Eye (tissue), 1 donor: ENCODE measurements around the gene TP73.
"Not testable (repeated sequence)": the region's sequence is repeated elsewhere in the genome, so short reads cannot be mapped to it uniquely, and the experiment has no call there.

Source experiments
- DNase-seq: peaks from one replicate; pipeline ENCODE4 v3.0.0-alpha.2; 2015

TP73 gene

DNA sequence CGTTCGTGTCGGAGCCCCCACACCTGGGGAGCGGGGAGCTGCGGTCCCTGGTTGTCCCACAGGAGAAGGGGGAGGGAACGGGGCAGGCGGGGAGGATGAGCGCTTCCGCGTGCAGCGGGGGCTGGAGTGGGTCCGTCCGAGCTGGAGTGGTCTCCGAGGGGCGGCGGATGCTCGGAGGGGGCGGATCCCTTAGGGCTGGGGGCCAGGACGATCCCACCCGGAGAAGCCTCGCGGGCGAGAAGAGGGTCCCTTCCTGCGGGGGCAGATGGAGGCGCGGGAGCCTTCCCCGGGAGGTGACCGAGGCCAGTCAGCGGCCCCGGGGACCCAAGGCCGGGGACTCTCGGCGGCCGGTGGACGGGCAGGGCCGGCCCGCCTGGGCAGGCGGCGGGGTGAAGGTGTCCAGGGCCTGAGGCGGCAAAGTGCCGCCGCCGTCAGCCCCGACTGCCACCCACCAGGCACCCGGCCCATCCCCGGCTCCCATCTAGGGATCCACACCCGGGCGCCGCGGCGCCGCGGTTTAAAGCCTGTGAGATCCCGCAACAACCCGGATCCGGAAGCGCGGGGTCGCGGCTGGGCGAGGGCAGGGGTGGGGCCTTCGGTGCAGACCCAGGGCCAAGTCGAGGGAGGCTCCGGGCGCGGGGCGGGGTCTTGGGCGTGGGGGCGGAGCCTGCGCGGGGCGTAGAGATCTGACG is 94.7 kb downstream of the TP73 start:
- DNase-seq: peak; percentile 92

DNA sequence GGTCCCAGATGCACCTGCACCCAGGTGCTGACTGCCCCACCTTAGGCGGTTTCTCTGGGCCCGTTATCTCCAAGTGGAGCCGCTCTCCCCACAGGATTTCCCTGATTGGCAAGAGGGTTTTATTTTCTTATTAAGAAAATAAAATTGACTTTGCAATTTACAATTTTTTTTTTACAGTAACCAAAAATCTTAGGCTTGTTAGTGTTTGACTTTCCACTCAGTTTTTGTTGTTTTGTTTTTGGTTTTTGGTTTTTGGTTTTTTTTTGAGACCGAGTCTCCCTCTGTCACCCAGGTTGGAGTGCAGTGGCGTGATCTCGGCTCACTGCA is 95.2 kb downstream of the TP73 start:
- no peak for DNase-seq

DNA sequence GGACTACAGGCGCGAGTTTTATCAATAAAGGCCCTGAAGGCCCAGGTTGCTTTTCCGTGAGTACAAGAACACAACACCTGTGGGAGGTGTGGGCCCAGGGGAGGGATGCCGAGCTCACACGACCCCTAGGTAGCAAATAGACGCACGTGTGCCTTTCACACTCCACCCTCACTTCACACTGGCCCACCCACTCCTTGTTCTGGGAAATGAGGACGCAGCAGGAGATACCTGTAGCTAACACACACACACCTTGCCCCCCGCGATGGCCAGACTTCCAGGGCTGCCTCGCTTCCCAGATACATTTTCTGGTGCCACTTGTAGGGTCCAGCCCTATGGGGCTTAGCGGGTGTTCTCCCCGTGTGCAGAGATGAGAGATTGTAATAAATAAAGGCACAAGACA is 95.6 kb downstream of the TP73 start:
- DNase-seq: no peak

DNA sequence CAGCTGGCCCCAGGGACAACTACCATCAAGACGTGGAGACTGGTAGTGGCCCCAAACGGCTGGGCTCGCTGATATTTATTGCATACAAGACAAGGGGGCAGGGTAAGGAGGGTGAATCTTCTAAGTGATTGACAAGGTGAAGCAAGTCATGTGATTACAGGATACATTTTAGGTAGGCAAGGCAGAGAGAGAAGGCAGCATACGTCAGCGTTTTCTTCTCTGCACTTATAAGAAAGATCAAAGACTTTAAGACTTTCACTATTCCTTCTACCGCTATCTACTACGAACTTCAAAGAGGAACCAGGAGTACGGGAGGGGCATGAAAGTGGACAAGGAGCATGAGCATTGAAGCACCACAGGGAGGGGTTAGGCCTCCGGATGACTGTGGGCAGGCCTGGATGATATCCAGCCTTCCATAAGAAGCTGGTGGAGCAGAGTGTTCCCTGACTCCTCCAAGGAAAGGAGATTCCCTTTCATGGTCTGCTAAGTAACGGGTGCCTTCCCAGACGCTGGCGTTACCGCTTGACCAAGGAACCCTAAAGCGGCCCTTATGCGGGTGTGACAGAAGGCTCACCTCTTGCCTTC is 96.1 kb downstream of the TP73 start:
- not testable (repeated sequence) for DNase-seq

DNA sequence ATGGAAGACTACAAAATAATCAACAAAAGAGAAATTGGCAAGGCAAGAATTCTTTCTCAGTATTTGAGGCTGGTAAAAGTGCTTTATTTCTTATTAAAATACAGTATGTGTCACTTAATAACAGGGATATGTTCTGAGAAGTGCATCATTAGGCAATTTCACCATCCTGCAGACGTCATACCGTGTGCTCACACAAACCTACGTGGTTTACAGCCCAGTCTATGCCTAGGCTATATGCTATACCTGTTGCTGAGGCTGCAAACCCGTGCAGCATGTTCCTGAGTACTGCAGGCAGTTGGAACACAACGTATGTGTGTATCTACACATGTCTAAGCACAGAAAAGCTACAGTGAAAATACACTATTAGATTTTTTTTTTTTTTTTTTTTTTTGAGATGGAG is 97.2 kb downstream of the TP73 start:
- no peak for DNase-seq

DNA sequence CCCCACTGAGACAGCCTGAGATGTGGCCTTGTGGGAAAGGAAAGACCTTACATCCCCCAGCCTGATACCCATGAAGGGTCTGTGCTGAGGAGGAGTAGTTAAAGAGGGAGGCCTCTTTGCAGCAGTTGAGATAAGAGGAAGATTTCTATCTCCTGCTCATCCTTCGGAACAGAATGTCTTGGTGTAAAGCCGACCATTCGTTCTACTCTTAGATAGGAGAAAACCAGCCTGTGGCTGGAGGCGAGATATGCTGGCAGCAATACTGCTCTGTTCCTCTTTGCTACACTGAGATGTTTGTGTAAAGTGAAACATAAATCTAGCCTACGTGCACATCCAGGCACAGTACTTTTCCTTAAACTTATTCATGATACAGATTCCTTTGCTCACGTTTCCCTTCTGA is 98.4 kb downstream of the TP73 start:
- no peak for DNase-seq

DNA sequence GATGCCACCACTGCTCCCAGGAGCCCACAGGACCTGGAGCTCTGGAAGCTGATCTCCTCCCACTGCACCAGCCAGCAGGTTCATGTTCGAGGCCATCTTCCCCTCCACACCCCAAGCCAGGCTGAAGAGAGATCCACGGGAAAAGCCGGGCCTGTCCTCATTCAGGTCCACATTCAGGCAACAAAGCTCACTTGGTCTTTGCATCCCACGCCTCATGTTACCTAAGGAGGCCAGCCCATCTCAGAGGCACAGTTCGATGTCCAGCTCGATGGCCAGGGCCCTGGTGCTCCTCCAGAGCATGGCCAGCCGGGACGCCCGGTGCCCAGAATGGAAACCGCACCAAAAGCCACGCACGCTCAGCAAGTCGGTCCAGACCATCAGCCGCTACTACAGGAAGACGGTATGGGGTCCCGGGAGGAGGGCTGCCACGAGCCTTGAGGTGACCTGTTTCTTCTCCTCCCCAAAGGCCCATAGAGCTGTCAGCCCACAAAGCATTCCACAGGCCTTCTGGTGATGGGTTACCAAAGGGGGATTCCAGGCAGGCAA is 100.2 kb downstream of the TP73 start, which contains the start of gene CCDC27:
Gene CCDC27, plus strand, starts transcription at position 51 of the 546 bp plus-strand sequence. Its CDS starts 32 bp downstream, at position 83.
- no peak for DNase-seq

DNA sequence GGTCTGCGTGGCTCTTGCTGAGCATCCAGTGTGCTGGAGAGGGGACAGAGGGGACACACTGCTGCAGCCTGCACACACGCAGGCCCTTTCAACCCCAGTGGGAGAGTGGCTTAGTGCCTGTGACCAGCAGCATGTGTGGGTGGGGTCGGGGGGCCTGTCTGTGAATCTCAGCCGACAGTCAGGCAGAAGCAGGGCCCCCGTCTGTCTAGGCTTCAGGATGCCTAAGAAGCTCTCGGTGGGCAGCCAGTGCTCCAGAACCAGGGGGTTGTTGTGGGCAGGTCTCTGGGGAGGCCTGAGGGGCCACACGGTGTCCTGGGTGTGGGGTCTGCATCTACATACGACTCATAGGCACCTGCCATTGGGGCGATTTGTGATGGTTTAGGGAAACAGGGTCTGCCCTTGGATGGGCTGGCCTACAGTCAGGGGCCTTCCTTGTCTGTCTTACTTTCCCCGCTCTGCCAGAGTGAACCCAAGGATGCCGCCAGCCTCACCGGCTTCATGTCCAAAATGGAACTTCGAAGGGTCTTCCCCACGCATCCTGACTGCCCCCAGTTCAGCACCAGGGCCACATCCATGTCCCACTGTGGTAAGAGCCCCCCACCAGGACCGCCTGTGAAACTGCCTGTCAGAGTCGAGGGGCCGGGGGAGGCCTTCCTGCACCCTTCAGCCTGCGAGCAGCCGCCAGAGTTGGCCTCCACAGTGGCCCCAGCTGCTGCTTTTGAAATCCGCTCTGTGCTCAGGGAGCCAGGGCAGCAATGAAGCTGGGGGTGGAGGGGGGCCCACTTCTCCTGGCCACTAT is 101.5 kb downstream of the TP73 start:
- DNase-seq: no peak

DNA sequence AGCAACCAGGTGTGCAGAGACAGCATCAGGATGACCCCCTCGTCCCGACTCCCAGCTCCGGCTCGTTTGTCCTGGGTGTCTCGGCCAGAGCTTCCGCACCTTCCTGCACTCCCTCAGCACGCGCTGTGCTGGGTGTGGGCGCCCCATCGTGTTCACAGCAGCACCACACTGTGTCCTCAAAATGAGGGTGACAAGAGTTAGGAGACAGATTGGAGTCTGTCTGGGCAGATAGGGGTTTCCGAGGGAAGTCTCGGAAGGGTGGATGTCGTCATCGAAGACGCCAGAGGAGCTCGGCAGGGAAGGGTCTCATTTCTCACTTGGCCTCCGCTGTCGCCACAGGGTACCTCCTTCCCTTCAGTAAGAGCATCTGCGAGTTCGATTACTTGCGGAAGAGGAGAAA is 104.1 kb downstream of the TP73 start:
- DNase-seq: no peak

DNA sequence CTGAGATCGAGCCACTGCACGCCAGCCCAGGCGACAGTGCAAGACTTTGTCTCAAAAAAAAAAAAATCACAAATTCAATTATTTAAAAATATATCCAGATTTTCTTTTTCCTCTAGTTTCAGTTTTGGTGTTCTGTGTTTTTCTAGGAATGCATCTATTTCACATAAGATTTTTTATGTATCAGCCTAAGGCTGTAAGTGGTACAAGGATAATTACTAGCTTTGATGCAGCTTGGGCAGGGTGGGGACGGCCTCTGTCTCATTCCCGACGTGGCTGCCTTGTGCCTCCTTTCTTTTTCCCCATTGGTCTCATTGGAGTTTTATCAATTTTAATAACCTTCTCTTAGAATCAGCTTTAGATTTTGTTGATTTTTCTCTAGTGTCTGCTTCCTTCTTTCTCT is 106.8 kb downstream of the TP73 start:
- no peak for DNase-seq

DNA sequence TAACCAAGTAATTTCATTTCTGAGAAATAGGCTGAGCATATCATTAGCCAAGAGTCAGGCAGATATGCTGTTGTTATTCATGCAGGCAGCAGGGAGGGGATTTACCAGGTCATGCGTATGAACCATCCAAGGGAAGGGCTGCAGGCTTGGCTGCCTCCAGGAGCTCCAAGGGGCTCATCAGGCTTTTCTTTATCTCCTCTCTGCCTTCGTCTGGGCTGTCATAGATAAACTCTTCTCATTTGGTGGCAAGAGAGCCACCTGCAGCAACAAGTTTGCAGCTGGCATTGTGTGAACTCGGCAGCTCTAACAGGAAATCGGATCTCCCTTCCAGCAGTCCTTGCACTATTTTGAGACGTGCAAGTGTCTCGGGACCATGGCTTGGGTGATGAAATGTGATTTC is 107.5 kb downstream of the TP73 start:
- no peak for DNase-seq

DNA sequence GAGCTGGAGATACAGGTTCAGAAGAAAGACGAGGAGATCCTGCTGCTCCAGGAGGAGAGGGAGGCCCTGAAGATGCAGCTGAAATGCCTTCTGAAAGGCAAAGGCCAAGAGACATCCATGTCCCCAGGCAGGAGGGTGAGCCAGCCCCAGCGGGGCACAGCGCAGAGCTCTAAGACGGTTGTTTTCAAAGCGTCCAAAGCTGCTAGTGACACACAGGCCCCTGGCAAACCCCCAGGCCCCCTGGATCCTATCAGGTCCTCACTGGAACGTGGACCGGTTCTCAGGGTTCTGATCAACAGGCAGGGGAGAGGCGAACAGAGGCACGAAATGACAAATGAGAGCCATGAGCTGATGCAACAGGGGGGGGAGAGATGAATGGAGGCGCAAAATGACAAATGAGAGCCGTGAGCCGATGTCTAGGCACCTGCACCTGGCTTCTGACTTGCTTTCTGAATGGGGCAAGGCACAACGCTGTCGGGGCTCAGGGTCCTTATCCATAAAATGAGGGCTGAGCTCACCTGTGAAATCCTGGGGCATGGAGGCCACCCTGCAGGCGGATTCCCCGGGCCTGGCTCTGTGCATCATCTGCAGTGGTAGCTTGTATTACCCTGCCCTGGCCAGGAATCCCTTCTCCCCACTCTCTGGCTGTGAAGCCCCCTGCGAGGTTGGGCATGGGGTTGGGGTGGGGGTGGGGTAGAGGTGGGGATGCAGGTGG is 109.1 kb downstream of the TP73 start:
- no peak for DNase-seq

DNA sequence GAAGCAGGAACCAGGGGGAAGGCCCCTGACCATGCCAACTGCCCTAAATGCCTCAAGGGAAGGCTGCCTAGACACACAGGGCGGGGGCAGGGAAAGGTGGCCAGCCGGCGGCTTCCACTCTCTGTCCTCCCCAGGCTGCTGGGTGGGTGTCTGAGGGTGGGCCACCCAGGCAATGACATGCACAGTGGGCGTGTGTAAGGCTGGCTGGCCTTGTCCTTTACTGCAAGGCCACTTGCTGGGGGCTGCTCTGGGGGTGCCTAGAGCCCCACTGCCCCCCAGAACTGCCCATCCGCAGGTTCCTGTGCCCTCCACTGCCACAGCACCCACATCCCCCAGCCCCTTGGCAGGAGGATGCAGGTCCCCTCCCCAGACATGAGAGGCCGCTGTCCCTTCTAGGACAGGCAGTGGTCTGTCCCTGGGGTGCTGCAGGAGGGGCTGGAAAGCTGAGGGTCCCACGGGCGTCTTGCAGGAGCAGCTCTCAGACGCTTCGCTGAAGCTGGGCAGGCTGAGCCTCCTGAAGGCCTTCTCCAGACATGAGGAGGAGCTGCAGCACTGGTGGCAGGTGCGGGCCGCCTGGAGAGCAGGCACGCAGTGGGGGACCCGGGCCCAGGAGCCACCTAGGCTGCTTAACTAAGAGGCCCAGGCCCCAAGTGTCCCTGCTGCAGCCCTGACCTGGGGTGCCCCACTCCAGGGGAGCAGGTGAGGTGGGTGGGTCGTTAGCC is 110.0 kb downstream of the TP73 start:
- DNase-seq: no peak

DNA sequence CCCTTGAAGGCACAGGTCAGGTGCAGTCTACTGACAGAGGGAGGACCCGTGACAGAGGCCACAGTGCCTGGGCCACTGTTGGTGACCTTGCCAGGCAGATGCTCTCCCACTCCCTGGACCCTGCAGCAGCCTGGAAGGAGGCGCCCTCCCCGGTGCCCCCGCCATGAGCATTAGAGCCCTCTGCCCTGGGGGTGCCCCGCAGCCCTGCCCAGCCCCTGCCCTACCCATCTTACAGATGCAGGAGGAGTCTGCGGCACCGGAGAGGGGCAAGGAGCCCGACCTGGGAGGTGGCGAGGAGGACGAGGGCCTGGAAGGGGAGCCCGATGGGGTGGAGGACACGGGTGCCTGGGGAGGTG is 110.5 kb downstream of the TP73 start:
- no peak for DNase-seq

DNA sequence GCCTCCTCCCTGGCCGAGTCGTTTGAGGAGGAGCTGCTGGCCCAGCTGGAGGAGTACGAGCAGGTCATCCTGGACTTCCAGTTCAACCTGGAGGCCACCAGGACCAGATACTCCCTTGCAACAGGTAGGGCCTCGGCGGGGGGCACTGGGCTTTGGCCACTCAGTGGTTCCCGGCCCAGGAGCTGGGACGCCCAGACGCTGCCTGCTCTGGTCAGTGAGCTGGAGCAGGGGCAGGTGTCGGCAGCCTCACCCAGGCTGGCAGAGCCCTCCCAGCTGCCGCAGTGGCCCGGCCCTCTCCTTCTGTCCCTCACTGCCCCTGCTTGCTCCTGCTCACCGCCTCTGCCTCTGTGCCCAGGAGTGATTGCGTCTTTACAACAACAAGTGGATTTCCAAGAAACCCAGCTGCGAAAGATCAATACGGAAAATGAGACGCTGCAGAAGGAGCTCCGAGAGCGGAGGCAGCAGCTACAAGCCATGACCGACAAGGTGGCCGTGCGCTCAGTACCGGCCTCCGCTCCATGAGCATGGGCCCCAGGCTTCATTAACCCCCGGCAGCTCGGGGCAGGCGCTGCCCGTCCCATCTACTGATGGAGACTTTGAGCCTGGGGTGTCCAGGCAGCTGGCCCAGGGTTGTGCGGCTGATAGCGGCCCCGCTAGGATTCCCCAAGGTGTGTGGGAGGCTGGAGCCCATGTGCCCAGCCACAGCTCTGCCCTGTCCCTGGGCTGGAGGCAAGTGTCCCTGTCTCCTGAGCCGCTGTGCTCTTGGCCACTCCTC is 111.2 kb downstream of the TP73 start:
- DNase-seq: peak; percentile 35

DNA sequence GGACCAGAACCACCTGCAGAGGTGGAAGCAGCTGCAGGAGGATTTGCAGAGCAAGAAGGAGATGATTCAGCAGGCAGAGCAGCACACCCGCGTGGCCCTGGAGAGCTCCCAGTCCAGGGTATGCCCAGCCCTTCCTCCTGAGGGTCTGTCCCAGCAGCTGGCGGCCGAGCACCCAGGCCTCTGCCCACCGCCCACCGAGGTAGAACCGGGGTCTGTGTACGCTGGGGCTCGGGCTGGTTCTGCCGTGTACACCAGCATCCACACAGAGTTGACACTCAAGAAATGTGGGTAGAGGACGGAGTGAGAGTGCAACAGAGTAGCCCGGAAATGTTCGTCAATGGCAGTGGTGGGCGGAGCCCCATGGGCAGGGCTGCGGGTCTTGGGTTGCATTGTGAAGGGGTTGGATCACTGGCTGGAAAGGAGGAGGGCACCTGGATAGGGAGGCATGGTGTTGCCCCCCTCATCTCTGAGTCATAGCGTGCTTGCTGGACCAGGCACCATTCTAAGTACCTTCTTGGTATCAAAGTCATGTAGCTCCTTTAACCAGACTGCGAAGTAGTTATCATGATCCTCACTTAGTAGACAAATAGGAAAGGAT is 115.1 kb downstream of the TP73 start:
- DNase-seq: no peak

DNA sequence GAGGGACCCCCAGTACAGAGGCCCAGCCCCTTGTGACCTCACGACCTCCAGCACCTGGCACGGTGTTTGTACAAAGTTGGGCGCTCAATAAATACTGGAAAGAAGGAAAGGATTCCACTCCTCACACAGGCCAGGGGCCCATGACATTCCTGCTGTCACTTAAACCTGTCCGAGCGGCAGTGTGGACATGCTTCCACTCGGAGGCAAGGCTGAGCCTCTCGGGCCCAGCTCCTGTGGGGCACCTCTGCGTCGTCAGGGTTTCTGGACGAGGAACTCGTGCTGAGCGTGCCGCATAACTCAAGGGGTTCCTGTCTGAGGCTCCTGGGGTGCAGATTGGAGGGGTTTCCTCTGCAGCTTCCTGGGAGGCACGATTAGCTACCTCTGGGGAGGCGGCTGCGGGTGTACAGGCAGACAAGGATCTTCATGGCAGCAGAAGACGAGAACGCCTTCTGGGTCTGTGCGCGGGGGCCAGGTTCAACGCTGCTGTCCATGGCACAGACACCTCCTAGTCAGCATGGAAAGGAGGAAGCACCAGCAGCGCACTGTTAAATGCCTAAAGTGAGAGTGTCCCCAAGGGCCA is 116.6 kb downstream of the TP73 start:
- no peak for DNase-seq

DNA sequence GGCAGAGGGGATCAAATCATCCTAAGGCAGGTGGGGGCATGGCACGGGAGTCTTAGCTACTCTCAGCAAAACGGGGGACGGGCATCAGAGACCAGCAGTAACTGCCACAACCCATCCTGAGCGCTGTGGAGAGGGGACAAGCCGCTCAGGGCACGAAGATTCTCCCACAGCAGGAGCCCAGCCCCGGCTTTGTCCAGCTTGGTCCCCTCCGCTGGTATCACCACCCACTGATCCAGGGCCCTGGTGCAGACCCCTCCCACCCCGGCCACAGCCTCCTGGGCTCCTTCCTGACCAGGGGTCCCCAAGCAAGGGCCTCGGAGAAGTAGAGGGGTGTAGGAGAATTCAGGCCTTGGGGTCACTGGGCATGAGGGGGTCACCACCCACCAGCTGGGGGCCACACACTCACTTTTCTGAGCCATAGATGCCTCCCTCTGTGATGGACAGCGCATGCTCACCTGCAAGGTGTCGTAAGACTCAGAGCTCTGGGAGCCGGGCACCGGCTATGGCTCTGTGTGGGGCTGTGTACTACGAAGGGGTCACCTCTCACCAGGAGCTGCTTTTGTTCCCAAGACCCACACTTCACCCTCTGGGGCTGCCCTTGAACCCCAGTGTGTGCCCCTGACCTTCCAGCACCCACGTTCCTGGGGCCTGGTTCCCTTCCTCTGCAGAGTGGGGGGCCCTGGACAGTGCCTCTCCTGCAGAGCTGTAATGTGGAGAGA is 117.9 kb downstream of the TP73 start:
- no peak for DNase-seq

DNA sequence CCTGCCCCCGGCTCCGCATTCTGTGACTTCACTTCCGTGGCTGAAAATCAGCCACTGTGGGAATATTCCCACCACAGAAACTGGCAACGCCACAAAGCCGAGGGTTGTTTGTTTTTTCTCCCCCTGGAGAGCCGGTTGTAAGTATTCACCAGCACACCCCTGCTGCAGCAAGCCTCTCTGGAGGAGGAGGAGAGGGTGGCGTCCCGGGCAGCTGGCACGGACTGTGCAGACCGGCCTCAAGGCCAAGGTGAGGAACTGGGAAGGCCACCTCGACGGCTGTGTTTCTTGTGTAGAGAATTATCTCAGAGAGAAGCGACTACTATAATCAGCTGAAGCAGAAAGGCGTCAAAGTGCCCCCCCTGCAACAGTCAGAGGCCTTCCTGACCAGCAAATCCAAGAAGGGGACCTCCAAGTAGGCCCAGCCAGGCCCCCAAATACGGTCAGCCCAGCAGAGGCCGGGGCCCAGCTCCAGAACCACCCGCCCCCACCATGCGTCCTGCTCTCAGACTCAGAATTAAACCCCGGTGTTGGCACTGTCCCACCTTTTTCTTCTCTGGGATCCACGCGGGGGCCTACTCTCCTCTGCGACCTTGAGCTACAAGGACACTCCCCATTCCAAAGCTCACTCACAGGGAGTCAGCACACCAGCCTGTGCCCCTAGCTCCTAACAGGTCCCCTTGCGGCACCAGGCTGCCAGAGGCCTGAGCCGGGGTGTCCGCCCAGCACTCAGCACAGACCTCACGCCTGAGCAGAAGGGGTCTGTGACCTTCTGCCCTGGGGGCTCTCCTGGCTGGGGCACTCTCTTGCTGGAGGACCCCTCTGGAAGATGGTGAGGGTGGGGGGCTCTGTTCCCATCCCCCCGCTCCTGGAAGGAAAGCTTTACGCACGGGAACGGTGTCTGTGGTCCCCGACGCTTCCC is 119.1 kb downstream of the TP73 start:
- peak; percentile 41 for DNase-seq
